HCT116 (cell line): ENCODE results near the gene PCBP3. TPM values are rescaled to one million over a fixed set of nuclear protein-coding genes. Genes with fewer than 3 reads are reported as not detected.

Experiments used
- ATAC-seq: fragments of 200-7000 bp; cut with Tn5 transposase; 2 replicates; pipeline ENCODE4 v1.9.1; 2020; ENCODE audit warnings: mild to moderate bottlenecking, moderate library complexity
- BruUV-seq: library from RNA; stranded (reverse); fragments of 400-500 nt; replicated peaks from 2 replicates; lab custom pipeline; 2021; lab: Mats Ljungman, UMichigan
- CTCF ChIA-PET: fragments of 300-600 bp; sonication (Branson Sonifier 250); formaldehyde crosslinking; loops from one replicate; lab custom pipeline; 2021; ENCODE audit warnings: antibody characterized with exemption; lab: Charles Lee
- POLR2A ChIA-PET: fragments of 300-600, 350-600 bp; sonication (Branson Sonifier 250); formaldehyde crosslinking; loops from one replicate; lab custom pipeline; 2021; ENCODE audit warnings: antibody characterized with exemption; lab: Charles Lee
- RAD21 ChIA-PET, 2 experiments: fragments of 300-600 bp; sonication (Branson Sonifier 250); formaldehyde crosslinking; loops; one replicate each; lab custom pipeline; 2023; ENCODE audit warnings: low total read pairs in 2 of 2; ENCODE audit not compliant: uncharacterized antibody in 2 of 2, unreplicated experiment in 2 of 2, low non-redundant PET in 1 of 2; lab: Charles Lee
- DNase-seq: peaks from one replicate; pipeline ENCODE4 v3.0.0-alpha.2; 2010; ENCODE audit warnings: low read depth, low spot score
- H2AFZ ChIP-seq: fragments of 200-600 bp; shearing (Covaris generic), sonication (generic); 2 replicates; pipeline ENCODE4 v1.6.1; 2017; ENCODE audit warnings: low read depth, mixed run types, mixed read lengths, antibody characterized with exemption, low read length; ENCODE audit not compliant: poor library complexity, severe bottlenecking
- H3K27ac ChIP-seq: 2 replicates; pipeline ENCODE4 v1.5.1; 2012; ENCODE audit warnings: low read depth, low read length
- H3K27me3 ChIP-seq: fragments of 200-600 bp; sonication (generic); 2 replicates; pipeline ENCODE4 v1.6.1; 2016; ENCODE audit warnings: mixed run types, low read length, mixed read lengths; ENCODE audit not compliant: insufficient read depth
- H3K36me3 ChIP-seq, 2 experiments: fragments of 200-500 bp in 1 of 2; fragments of 200-600 bp in 1 of 2; sonication (Bioruptor generic) in 1 of 2; sonication (generic) in 1 of 2; 2 replicates each; pipeline versions ENCODE4 v1.5.1 to v1.6.1; 2014 to 2016; ENCODE audit warnings: low read length in 2 of 2, inconsistent platforms in 1 of 2, mixed read lengths in 1 of 2, mixed run types in 1 of 2; ENCODE audit not compliant: insufficient read depth in 2 of 2, control insufficient read depth in 1 of 2
- H3K4me1 ChIP-seq, 2 experiments: fragments of 200-600 bp in 1 of 2; sonication (generic) in 1 of 2; 2 replicates each; pipeline versions ENCODE4 v1.5.1 to v1.6.1; 2012 to 2017; ENCODE audit warnings: low read length in 2 of 2, inconsistent platforms in 1 of 2, mild to moderate bottlenecking in 1 of 2, mixed read lengths in 1 of 2, mixed run types in 1 of 2, moderate library complexity in 1 of 2; ENCODE audit not compliant: insufficient read depth in 2 of 2, control insufficient read depth in 1 of 2
- H3K4me2 ChIP-seq: fragments of 200-600 bp; sonication (generic); 2 replicates; pipeline ENCODE4 v1.6.1; 2017; ENCODE audit warnings: mixed run types, low read length, mixed read lengths
- H3K4me3 ChIP-seq, 2 experiments: fragments of 200-600 bp in 1 of 2; sonication (generic) in 1 of 2; replicated peaks in 1 of 2; 2 replicates each; pipeline ENCODE4 v1.5.1; 2011 to 2016; ENCODE audit warnings: low read length in 2 of 2, control low read depth in 1 of 2, low read depth in 1 of 2, mild to moderate bottlenecking in 1 of 2, mixed read lengths in 1 of 2, mixed run types in 1 of 2
- H3K79me2 ChIP-seq: fragments of 200-600 bp; sonication (generic); 2 replicates; pipeline ENCODE4 v1.6.1; 2017; ENCODE audit warnings: mild to moderate bottlenecking, mixed run types, low read length, moderate library complexity, mixed read lengths; ENCODE audit not compliant: insufficient read depth
- H3K9ac ChIP-seq: fragments of 200-600 bp; sonication (generic); 2 replicates; pipeline ENCODE4 v1.6.1; 2016; ENCODE audit warnings: low read length, mixed read lengths
- H3K9me2 ChIP-seq: fragments of 200-600 bp; sonication (generic), shearing (Covaris generic); 2 replicates; pipeline ENCODE4 v1.6.1; 2017; ENCODE audit warnings: mixed run types, mild to moderate bottlenecking, moderate library complexity; ENCODE audit not compliant: insufficient read depth
- H3K9me3 ChIP-seq, 2 experiments: fragments of 200-500 bp in 1 of 2; fragments of 200-600 bp in 1 of 2; sonication (Bioruptor generic) in 1 of 2; sonication (generic) in 1 of 2; 2 replicates each; pipeline ENCODE4 v1.6.1; 2014 to 2017; ENCODE audit warnings: low read length in 2 of 2, mixed read lengths in 2 of 2, inconsistent platforms in 1 of 2, low read depth in 1 of 2, mild to moderate bottlenecking in 1 of 2, mixed run types in 1 of 2, moderate library complexity in 1 of 2; ENCODE audit not compliant: control insufficient read depth in 1 of 2, insufficient read depth in 1 of 2
- H4K20me1 ChIP-seq: fragments of 200-600 bp; sonication (generic), shearing (Covaris generic); 2 replicates; pipeline ENCODE4 v1.6.1; 2017; ENCODE audit warnings: mixed run types, mild to moderate bottlenecking, moderate library complexity; ENCODE audit not compliant: insufficient read depth
- ELF1 ChIP-seq: IDR thresholded peaks from 2 replicates; pipeline ENCODE4 v1.6.1; 2012; ENCODE audit warnings: low read depth, borderline replicate concordance
- EZH2 ChIP-seq: fragments of 200-600 bp; sonication (generic); IDR thresholded peaks from 2 replicates; pipeline ENCODE4 v1.6.1; 2017; ENCODE audit warnings: antibody characterized with exemption, mixed run types
- EZH2phosphoT487 ChIP-seq: fragments of 200-600 bp; IDR thresholded peaks from 2 replicates; pipeline ENCODE4 v1.6.1; 2018; ENCODE audit warnings: antibody characterized with exemption, borderline replicate concordance
- FOSL1 ChIP-seq: IDR thresholded peaks from 2 replicates; pipeline ENCODE4 v1.6.1; 2012; ENCODE audit warnings: low read depth
- JUND ChIP-seq: IDR thresholded peaks from 2 replicates; pipeline ENCODE4 v1.6.1; 2012
- MAX ChIP-seq: IDR thresholded peaks from 2 replicates; pipeline ENCODE4 v1.6.1; 2012
- RAD21 ChIP-seq: IDR thresholded peaks from 2 replicates; pipeline ENCODE4 v1.6.1; 2012; ENCODE audit warnings: low read depth, mild to moderate bottlenecking
- REST ChIP-seq: IDR thresholded peaks from 2 replicates; pipeline ENCODE4 v1.6.1; 2012; ENCODE audit warnings: low read depth
- SIN3A ChIP-seq: IDR thresholded peaks from 2 replicates; pipeline ENCODE4 v1.6.1; 2012; ENCODE audit warnings: low read depth
- SP1 ChIP-seq: IDR thresholded peaks from 2 replicates; pipeline ENCODE4 v1.6.1; 2012; ENCODE audit warnings: low read depth
- ZNF274 ChIP-seq: fragments of 200-500 bp; sonication (Bioruptor generic); IDR thresholded peaks from 2 replicates; pipeline ENCODE4 v1.6.1; 2014; ENCODE audit warnings: mild to moderate bottlenecking, low read depth, low read length, inconsistent platforms
- intact Hi-C: fragments of 100-400 bp; cut with micrococcal nuclease; formaldehyde crosslinking; loops from 2 replicates; pipeline ENCODE4 v1.10.0; 2022
- total RNA-seq: library from RNA; stranded (reverse); gene quantifications from one replicate; pipeline ENCODE4 v1.2.1, GENCODE V29; 2021; ENCODE audit not compliant: unreplicated experiment

The PCBP3 gene
- total RNA-seq, 1 experiment from 2014 or later, result 3.1 TPM

- DNase-seq, result no peak
- Histone ChIP-seq H3K4me1 (no peaks in the 10 kb centered on the region), H3K4me2 (no peak overlapping the region), H3K27me3 (peaks cover 42% of the 10 kb centered on the region), H4K20me1 (no peaks in the 10 kb centered on the region), H3K36me3 (no peaks in the 10 kb centered on the region), H3K4me3 (no peak overlapping the region), H3K9me2 (no peaks in the 10 kb centered on the region), H3K9me3 (no peaks in the 10 kb centered on the region), H3K9ac (no peak overlapping the region), H3K79me2 (no peaks in the 10 kb centered on the region), H2AFZ (no peak overlapping the region), H3K27ac (no peak overlapping the region)
- CTCF ChIA-PET, result interaction anchor here (1.1 kb wide), 1 partner anchor 32 kb away, joined by 3 read pairs; no protein-coding TSS in a partner anchor
- RAD21 ChIA-PET, result no interaction called here
- ATAC-seq, result no peak
- POLR2A ChIA-PET, result no interaction called here
- TF ChIP-seq FOSL1 (no peak), JUND (no peak), MAX (no peak), EZH2phosphoT487 (no peak)
- no TSS peak for BruUV-seq
- intact Hi-C loops, result no loop called here
Observed at GRCh38 chr21:45848331-45848730, 204.8 kb downstream of the PCBP3 start.

GRCh38 chr21:45848805-45849204 is 205.3 kb downstream of the PCBP3 start:
- Histone ChIP-seq H2AFZ (no peak overlapping the region), H3K36me3 (no peaks in the 10 kb centered on the region), H3K4me3 (no peak overlapping the region), H3K4me1 (no peaks in the 10 kb centered on the region), H3K9me2 (no peaks in the 10 kb centered on the region), H3K27ac (no peak overlapping the region), H3K27me3 (peaks cover 42% of the 10 kb centered on the region), H4K20me1 (no peaks in the 10 kb centered on the region), H3K9ac (no peak overlapping the region), H3K79me2 (no peaks in the 10 kb centered on the region), H3K4me2 (no peak overlapping the region), H3K9me3 (no peaks in the 10 kb centered on the region)
- no TSS peak for BruUV-seq
- TF ChIP-seq REST, result no peak
- TF ChIP-seq ZNF274, result no peak
- TF ChIP-seq SIN3A, result no peak
- TF ChIP-seq ELF1, result no peak
- no peak for TF ChIP-seq JUND
- no peak for TF ChIP-seq MAX
- no peak for TF ChIP-seq RAD21
- no peak for TF ChIP-seq EZH2
- no peak for TF ChIP-seq SP1
- CTCF ChIA-PET, result interaction anchor here (1.1 kb wide), 1 partner anchor 32 kb away, joined by 3 read pairs; no protein-coding TSS in a partner anchor
- RAD21 ChIA-PET, result no interaction called here
- POLR2A ChIA-PET, result no interaction called here
- intact Hi-C loops, result no loop called here
- ATAC-seq (no peak), DNase-seq (no peak)
